ENCODE measurements around the gene MATN1.

The MATN1 gene

DNA sequence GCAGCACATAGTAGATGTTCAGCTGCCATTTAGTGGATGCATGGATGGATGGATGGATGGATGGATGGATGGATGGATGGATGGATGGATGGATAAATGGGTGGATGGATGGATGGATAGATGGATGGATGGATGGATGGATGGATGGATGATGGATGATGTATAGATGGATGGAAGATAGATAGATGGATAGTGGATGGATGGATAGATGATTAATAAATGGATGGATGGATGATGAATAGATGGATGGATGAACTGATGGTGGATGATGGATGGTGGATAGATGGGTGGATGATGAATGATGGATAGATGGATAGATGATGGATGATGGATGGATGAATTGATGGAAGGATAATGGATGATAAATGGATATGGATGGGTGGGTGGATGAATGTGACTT lies 20.6 kb downstream of the MATN1 start:
- H3K4me3 Mint-ChIP-seq = no peak overlapping the region
- H3K27me3 Mint-ChIP-seq = peaks cover 7% of the 10 kb centered on the region
- no peak for ATAC-seq (ENCODE audit: low read depth)

DNA sequence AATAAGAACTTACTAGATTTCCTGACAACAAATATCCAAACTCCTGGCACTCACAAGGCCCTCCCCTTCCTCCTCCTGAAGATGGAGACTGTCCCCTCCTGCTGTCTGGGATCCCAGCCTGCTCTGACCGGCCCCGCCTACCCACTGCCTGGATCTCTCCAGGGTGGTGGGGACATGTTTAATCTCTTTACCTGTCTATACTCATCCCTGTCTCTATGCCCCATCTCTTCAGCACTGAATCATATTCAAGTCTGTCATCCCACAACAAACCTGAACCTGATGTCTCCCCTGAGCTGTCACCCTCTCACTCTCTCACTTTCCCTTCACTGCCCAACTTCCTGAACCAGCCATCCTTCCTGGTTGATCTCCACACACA lies 22.1 kb downstream of the MATN1 start:
- peaks cover 5% of the 10 kb centered on the region for H3K27me3 Mint-ChIP-seq
- H3K4me1 Mint-ChIP-seq = no peaks in the 10 kb centered on the region
- ATAC-seq (ENCODE audit: low read depth) = no peak
- H3K9me3 Mint-ChIP-seq = no peaks in the 10 kb centered on the region
- no peak overlapping the region for H3K27ac Mint-ChIP-seq
- no peak overlapping the region for H3K4me3 Mint-ChIP-seq
- no peaks in the 10 kb centered on the region for H3K36me3 Mint-ChIP-seq
- DNase-seq (ENCODE audit: low spot score in 2 of 2) = no peak

More for the DNA sequence above, 20.6 kb downstream of the MATN1 start:
- no peak overlapping the region for H3K27ac Mint-ChIP-seq
- H3K4me1 Mint-ChIP-seq = no peaks in the 10 kb centered on the region
- no peaks in the 10 kb centered on the region for H3K9me3 Mint-ChIP-seq
- no peak for DNase-seq (ENCODE audit: low spot score in 2 of 2)
- no peaks in the 10 kb centered on the region for H3K36me3 Mint-ChIP-seq

DNA sequence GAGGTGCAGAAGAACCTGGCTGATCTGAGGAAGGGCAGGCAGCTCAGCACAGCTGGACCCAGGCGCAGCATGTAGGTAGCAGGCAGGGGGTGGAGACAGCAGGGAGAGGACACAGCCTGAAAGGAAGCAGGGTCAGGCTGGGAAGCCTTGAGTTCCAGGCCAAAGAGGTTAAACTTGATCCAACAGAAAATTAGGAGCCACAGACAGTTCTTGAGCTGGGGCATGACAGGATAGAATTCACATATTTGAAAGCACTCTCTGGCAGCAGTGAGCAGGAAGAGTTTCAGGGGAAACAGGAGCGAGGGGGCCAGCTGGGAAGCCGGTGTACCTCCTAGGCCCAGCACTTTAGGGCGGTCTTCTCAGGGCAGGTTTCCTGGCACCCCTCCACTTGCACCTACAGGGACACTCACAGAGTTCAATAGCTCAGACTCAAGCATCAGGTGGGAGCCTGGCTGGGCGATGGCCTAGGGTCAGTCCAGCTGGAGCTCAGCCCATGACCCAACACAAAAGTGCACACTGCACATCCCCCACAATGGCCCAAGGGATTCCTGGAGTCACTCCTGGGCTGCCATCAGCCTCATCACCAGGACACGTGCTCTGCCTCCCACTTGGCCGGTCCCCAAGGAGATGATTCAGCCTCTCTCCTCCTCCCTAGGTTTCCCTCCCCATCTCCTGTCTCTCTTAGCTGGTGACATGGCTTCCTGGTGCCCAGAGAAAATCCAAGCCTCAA lies 22.7 kb downstream of the MATN1 start:
- Mint-ChIP-seq H3K9me3 (no peaks in the 10 kb centered on the region), H3K27me3 (peaks cover 4% of the 10 kb centered on the region), H3K36me3 (no peaks in the 10 kb centered on the region), H3K27ac (no peak overlapping the region), H3K4me1 (no peaks in the 10 kb centered on the region), H3K4me3 (no peak overlapping the region)
- ATAC-seq (ENCODE audit: low read depth) (no peak), DNase-seq (ENCODE audit: low spot score in 2 of 2) (no peak)

DNA sequence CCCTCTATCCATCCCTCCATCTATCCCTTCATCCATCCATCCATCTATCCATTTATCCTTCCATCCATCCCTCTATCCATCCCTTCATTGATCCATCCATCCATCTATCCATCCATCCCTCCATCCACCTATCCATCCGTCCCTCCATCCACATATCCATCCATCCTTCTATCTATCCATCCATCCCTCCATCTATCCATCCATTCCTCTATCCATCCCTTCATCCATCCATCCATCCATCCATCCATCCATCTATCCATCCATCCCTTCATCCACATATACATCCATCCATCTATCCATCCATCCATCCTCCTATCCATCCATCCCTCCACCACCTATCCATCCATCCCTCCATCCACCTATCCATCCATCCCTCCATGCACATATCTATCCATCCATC lies 23.6 kb downstream of the MATN1 start:
- Mint-ChIP-seq H3K9me3 (no peaks in the 10 kb centered on the region), H3K27ac (no peak overlapping the region)
- no peak for ATAC-seq (ENCODE audit: low read depth)

DNA sequence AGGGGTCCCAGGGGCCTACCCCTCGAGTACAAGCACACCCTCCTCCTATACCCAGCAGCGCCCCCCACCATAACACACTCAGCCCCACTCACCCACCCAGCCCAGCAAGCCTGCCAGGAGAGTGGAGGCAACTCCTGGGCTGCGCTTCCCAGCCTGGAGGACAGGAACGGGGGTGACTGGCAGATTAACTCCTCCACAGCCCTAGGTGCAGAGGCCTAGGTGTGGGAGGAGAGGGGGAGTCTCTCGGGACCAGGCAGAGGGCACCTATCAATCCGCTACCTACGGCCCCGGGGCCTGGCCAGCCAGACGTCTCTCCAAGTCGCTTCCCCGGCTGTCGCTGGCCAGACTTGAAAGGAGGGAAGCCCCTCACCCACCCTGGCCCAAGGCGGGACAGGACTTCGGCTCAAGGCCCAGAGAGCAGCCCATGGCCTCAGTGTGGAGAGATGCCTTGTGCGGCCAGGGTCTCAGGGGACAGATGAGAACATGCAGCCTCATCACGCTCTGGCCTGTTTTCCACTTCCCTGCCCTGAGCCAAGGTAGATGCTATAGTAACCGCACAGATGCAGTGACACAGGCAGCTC lies 24.9 kb downstream of the MATN1 start:
- Mint-ChIP-seq H3K27me3 (peaks cover 9% of the 10 kb centered on the region), H3K9me3 (no peaks in the 10 kb centered on the region), H3K27ac (no peak overlapping the region), H3K36me3 (no peaks in the 10 kb centered on the region), H3K4me3 (no peak overlapping the region), H3K4me1 (no peaks in the 10 kb centered on the region)
- DNase-seq (ENCODE audit: low spot score in 2 of 2) = no peak
- ATAC-seq (ENCODE audit: low read depth) = no peak

More for the DNA sequence above, 23.6 kb downstream of the MATN1 start:
- Mint-ChIP-seq H3K4me3 (no peak overlapping the region), H3K36me3 (no peaks in the 10 kb centered on the region), H3K4me1 (no peaks in the 10 kb centered on the region), H3K27me3 (peaks cover 8% of the 10 kb centered on the region)
- DNase-seq (ENCODE audit: low spot score in 2 of 2) = no peak

DNA sequence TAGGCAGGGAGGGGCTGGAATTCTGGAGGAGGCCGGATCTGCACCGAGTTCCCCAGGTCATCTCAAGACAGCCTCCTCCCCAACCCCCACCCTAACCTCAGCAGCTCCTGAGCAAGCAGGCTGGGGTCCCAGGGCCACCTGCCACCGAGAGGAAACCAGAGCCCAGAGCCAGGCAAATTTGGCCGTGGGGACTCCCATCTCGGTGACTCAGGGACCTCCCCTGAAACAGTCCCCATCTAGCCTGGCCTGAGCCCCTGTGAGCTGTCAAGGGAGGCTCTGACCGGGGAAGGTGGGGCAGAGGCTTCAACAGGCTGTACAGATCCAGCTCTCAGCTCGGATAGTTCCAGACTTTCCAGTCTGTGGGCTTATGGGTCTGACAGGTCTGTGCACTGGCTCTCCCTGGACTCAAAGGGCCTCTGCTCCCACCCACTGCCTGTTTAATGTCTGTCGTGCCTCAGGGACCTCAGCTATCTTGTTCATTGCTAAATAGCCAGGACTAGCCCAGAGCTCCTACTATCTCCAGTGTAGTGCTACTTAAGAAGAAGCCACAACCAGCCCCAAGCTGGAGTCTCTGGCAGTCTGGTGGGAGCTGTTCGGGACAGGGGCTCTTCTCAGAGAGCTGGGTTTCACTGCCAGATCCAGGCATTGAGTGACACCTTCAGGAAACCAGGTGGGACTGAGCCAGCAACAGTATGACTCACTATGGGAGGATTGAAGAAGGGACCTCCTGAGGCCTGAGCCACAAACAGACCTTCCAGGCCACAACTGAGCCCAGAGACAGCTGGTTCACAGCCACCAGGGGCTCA lies 25.6 kb downstream of the MATN1 start:
- no peak overlapping the region for H3K27ac Mint-ChIP-seq
- DNase-seq (ENCODE audit: low spot score in 2 of 2) (no peak), ATAC-seq (ENCODE audit: low read depth) (no peak)
- peaks cover 9% of the 10 kb centered on the region for H3K27me3 Mint-ChIP-seq
- no peaks in the 10 kb centered on the region for H3K36me3 Mint-ChIP-seq
- no peaks in the 10 kb centered on the region for H3K9me3 Mint-ChIP-seq
- no peak overlapping the region for H3K4me3 Mint-ChIP-seq
- peaks cover under 1% of the 10 kb centered on the region for H3K4me1 Mint-ChIP-seq

DNA sequence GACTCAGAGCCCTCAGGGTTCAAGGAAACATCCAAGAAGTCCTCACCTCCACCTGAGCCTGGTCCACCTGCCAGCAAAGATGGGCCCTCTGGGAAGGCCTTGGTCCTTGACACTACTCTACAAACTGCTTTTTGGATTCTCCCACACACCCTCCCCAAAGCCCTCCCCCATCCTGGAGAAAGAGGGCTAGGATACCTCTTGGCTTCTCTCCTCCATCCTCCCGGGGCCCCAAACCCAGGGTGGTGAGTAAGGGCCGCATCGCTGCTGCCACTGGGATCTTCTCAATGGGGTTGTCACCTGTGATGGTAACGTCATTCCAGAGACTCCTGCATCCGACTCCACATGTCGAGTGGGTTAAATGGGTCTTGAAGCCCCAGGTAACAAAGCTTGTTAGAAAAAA lies 26.6 kb downstream of the MATN1 start:
- H3K9me3 Mint-ChIP-seq = no peaks in the 10 kb centered on the region
- peaks cover 2% of the 10 kb centered on the region for H3K36me3 Mint-ChIP-seq
- no peak overlapping the region for H3K27ac Mint-ChIP-seq
- no peak for ATAC-seq (ENCODE audit: low read depth)
- peaks cover 4% of the 10 kb centered on the region for H3K4me1 Mint-ChIP-seq
- DNase-seq (ENCODE audit: low spot score in 2 of 2) = no peak
- peaks cover 16% of the 10 kb centered on the region for H3K27me3 Mint-ChIP-seq
- H3K4me3 Mint-ChIP-seq = no peak overlapping the region

DNA sequence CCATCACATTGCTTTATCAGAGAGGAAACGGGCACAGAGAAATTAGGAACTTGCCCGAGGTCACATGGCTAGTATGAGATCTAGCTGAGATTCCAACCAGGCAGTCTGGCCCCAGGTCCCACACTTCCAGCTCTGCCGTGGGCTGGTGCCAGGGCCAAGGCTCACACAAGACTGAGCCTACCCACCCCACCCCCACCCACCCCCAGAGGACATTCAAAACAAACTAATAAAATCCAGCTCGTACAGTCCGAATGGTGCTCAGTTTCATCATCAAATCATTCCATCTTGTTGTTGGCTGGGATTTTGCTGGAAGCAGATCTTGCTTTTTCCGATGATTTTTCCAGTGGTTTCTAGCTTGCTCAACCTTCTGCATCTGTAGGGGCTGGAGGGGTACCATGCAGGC lies 27.9 kb downstream of the MATN1 start:
- ATAC-seq (ENCODE audit: low read depth) = no peak
- Mint-ChIP-seq H3K9me3 (no peaks in the 10 kb centered on the region), H3K27me3 (peaks cover 17% of the 10 kb centered on the region), H3K36me3 (peaks cover 2% of the 10 kb centered on the region), H3K27ac (no peak overlapping the region), H3K4me3 (no peak overlapping the region), H3K4me1 (peaks cover 4% of the 10 kb centered on the region)
- DNase-seq (ENCODE audit: low spot score in 2 of 2) = no peak

DNA sequence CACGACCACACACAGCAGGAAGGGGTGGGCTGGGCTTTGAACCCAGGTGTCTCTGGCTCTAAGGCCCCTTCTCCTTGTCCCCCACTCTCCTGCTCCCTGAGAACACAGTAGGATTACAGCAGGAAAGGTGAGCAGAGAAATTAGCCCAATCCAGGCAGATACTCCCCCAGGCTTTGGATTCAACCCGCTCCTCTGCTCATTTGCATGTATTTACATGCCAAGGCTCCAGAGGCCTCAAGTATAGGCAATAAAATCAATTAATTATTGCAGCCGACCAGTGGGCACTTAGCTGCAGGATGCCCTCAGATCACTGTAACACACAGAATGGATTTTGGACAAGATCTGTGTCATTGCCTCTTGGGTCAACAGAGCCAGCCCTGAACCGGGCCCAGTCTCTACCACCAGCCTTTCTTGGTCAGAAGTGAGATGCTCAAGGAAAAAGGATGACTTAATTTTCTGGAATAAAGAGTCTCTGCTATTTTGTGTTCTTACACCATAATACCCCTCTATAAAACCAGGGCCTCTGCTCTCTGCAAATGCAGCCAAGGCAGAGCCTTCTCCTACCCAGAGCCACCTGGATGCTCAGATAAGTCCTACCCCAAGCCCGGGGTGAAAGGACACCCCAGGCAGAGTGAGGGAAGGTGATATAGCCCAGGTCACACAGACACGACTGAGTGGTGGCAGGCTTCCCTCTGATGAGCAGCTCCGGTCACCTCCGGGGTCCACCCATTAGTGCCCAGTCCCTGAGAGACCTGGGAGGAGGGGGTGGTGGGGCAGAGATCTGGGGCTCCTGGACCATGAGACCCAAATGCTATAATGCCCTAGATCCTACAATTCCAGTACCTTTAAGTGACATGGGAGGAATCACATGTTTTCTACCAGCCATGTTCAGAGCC lies 28.9 kb downstream of the MATN1 start:
- no peaks in the 10 kb centered on the region for H3K9me3 Mint-ChIP-seq
- H3K27ac Mint-ChIP-seq = no peak overlapping the region
- peaks cover 20% of the 10 kb centered on the region for H3K27me3 Mint-ChIP-seq
- H3K4me3 Mint-ChIP-seq = no peak overlapping the region
- H3K36me3 Mint-ChIP-seq = peaks cover 2% of the 10 kb centered on the region
- peaks cover 4% of the 10 kb centered on the region for H3K4me1 Mint-ChIP-seq
- DNase-seq (ENCODE audit: low spot score in 2 of 2) (no peak), ATAC-seq (ENCODE audit: low read depth) (no peak)

DNA sequence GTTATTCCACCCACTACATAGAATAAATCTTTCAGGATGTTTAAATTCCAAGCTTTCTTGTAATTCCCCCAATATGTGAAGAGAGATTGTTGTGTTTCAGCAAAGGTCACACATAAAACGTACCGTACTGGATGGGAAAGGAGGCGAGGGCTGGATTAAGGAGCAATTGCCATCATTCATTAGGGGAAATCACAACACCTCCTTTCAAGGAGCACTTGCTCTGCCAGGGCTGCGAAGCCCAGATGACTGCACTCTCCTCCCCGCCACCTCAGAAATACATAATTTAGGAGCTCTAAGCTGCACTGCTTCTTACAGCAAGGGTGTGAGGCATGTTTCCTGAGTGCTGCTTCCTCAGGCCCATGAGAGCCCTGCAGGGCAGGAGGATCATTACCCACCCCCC lies 29.6 kb downstream of the MATN1 start:
- peaks cover 4% of the 10 kb centered on the region for H3K4me1 Mint-ChIP-seq
- peaks cover 2% of the 10 kb centered on the region for H3K36me3 Mint-ChIP-seq
- no peak for ATAC-seq (ENCODE audit: low read depth)
- no peak overlapping the region for H3K4me3 Mint-ChIP-seq
- H3K27me3 Mint-ChIP-seq = peaks cover 23% of the 10 kb centered on the region
- no peak for DNase-seq (ENCODE audit: low spot score in 2 of 2)
- no peak overlapping the region for H3K27ac Mint-ChIP-seq
- no peaks in the 10 kb centered on the region for H3K9me3 Mint-ChIP-seq

DNA sequence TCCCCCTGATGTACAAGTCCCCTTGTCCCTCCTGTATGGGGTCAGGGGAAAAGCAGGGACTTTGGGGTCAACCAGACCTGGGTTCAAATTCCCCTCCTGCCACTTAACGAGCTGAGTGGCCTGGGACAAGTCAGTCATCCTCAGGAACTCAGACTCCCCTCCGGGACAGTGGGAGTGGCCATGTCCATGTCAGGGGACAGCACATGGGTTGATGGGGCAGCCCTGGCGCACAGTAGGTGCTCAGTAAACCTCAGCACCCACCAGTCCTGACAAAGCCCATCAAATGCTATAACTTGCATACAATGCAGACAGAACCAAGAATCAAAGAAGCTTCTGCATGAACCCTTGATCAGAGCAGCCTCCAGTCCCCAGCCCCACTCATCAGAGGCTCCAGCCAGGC lies 30.0 kb downstream of the MATN1 start:
- peaks cover 2% of the 10 kb centered on the region for H3K36me3 Mint-ChIP-seq
- H3K27ac Mint-ChIP-seq = no peak overlapping the region
- DNase-seq (ENCODE audit: low spot score in 2 of 2) (no peak), ATAC-seq (ENCODE audit: low read depth) (no peak)
- H3K4me3 Mint-ChIP-seq = no peak overlapping the region
- H3K9me3 Mint-ChIP-seq = no peaks in the 10 kb centered on the region
- peaks cover 4% of the 10 kb centered on the region for H3K4me1 Mint-ChIP-seq
- H3K27me3 Mint-ChIP-seq = peaks cover 24% of the 10 kb centered on the region

DNA sequence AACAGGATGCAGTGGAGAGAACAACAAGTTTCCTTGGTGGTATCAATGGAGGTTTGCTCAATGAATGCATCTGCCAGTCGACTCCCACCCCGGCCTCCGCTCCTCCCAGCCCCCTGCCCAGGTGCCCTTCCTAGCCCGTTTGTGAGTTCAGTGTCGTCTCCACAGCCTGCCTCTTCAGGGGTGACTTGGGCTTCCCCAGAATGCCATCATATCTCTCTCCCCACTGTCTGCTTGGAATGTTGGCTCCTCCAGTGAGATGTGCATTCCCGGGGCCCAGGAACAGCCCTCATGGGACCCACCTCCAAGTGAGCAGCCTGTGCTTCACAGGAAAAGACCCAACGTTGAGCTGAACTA lies 30.5 kb downstream of the MATN1 start:
- ATAC-seq (ENCODE audit: low read depth) (no peak), DNase-seq (ENCODE audit: low spot score in 2 of 2) (no peak)
- no peak overlapping the region for H3K4me3 Mint-ChIP-seq
- H3K36me3 Mint-ChIP-seq = peaks cover 2% of the 10 kb centered on the region
- H3K27me3 Mint-ChIP-seq = peaks cover 24% of the 10 kb centered on the region
- no peaks in the 10 kb centered on the region for H3K9me3 Mint-ChIP-seq
- peak overlapping the region; percentile 36 for H3K27ac Mint-ChIP-seq
- H3K4me1 Mint-ChIP-seq = peaks cover 4% of the 10 kb centered on the region

DNA sequence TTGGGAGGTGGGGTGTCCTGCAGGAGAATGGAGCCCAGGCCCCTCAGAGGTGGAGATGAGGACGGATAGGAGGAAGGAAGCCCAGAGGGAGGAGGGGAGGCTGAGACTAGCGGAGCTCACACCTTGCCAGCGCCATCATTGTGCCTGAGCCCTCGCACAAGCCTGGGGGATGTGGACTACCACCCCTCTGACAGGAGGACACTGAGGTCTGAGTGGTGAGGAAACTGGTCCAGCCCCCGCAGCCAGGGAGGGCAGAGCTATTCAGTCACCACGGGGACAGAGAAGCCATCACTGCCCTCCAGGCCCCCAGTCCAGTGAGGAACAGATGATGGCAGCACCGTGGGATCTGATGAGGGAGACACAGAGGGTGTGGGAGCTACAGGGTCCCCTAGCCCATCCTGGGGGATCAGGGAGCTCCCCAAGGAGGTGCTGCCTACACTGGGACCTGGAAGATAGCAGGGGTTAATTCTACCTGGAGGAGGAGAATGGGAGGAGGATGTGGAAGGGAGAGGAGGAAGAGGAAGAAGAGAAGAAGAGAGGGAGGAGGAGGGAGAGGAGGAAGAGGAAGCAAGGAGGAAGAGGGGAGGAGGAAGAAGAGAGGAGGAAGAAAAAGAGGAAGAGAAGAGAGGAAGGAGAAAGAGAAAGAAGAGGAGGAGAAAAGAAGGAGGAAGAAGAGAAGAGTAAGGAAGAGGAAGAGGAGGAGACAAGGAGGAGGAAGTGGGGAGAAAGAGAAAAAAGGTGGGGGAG lies 31.0 kb downstream of the MATN1 start:
- peaks cover 2% of the 10 kb centered on the region for H3K36me3 Mint-ChIP-seq
- no peak for ATAC-seq (ENCODE audit: low read depth)
- peak overlapping the region; percentile 36 for H3K27ac Mint-ChIP-seq
- H3K4me1 Mint-ChIP-seq = peaks cover 4% of the 10 kb centered on the region
- H3K27me3 Mint-ChIP-seq = peaks cover 28% of the 10 kb centered on the region
- DNase-seq (ENCODE audit: low spot score in 2 of 2) = no peak
- no peaks in the 10 kb centered on the region for H3K9me3 Mint-ChIP-seq
- H3K4me3 Mint-ChIP-seq = no peak overlapping the region
